Activated T-helper 1 cell treated with anti-CD3 and anti-CD28 coated beads, Interleukin-2, amount 50 U/mL, for 16 hours (primary cell): Measurements from ENCODE around the gene NADK.
"Not testable (repeated sequence)": the region's sequence is repeated elsewhere in the genome, so short reads cannot be mapped to it uniquely, and the experiment has no call there.

Experiments
- DNase-seq, 2 donors: peaks; one replicate each; pipeline ENCODE4 v3.0.0-alpha.2; 2020; ENCODE audit warnings: low read depth in 1 of 2, low spot score in 1 of 2

The NADK gene

DNA sequence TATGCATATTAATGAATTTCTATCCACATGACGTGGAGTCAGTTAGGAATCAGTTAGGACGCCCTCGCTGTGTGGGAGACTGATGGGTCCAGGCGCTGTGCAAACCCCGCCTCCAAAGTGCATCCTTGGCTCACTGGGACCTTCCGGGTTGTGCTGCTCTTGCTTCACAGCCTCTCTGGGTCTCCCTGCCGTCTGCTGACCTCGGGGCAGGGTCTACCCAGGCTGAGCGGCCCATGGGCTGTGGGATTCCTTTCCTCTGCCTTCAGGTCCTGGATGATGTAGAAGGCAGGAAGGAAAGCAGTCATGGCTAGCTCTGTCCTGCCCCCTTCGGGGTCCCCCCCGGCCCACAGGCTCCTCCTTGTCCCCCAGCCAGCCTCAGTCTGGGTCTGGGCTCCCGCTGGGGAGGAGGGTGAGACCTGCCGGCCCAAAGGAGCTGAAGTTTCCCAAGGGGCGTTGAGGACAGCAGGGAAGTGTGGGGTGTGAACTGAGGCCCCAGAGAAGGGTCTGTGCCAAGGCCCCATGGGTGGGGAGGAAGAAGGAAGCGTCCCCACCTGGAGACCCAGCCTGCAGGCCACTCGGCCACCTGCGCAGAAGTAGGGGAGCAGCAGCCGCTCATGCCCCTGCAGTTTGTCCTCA, 29.5 kb downstream of the NADK start:
- no peak for DNase-seq

DNA sequence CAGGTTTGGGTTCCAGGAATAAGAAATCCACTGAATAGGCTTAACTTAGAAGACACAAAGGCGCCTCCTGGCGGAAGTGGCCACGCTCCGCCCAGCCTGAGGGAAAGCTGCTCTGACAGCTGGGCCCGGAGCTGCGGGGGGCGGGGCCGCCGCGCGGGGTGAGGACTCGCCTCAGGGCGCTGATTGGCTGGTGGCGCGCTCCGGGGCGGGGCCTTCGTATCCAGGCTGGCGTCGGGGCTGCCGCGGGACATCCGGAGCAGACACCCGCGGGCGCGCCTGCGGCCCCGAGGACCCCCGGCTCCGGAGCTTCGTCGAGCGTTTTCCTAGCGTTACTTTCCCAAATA, 31.7 kb downstream of the NADK start:
- not testable (repeated sequence) for DNase-seq

DNA sequence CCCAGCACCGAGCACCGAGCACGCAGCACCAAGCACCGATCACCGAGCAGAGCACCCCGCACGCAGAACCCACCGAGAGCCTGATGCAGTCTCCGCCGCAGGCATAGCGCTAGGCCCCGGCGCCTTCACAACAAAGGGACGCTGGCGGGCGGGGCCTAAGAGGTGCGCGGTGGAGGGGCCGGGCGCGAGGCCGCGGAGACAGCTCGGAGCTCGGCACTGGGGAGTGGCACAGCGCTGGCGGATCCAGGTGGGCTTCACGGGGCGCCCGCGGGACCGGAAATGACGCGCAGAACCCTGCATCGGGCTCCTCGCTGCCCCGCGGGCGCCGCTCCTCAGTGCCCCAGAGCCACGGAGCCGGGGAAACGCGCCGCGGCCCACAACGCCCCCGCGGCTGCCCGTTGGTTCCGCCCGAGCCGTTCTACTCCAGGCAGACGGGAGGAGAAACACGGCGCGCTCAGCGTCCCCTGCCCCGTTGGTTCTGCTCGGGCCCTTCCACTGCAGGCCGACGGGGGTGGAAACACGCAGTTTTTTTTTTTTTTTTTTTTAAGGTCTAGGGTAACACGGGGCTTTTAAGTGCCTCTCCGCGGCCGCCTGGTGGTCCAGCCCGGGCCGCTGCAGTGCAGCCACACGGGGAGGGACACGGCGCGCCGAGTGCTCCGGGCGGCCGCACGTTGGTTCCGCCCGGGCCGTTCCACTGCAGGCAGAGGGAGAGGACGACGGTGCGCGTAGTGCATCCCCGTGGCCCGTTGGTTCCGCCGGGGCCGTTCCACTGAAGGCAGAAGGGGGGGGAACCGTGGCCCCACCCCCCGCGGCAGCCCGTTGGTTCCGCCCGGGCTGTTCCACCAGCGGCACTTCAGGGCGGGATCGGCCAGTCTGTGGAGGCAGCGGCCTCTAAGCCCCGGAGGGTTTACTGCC, 32.4 kb downstream of the NADK start:
- DNase-seq = peak; percentile 71 to 93

DNA sequence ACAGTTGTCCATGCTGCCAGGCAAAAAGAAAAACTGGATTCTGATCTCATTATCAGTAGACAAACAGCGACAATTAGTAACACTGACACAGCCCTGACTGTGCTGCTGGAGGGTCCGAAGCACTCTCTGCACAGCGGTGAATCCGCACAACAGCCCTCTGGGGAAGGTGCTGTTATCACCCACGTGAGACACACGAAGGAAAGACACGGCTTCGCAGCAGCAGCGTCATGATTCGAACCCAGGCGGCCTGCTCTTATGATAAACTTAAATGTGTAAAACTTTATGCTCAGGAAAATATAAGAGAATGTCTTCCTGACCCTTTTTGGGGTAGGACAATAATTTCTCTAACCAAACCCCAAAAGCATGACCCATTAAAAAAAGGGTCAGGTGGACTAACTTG, 35.7 kb downstream of the NADK start:
- not testable (repeated sequence) for DNase-seq

DNA sequence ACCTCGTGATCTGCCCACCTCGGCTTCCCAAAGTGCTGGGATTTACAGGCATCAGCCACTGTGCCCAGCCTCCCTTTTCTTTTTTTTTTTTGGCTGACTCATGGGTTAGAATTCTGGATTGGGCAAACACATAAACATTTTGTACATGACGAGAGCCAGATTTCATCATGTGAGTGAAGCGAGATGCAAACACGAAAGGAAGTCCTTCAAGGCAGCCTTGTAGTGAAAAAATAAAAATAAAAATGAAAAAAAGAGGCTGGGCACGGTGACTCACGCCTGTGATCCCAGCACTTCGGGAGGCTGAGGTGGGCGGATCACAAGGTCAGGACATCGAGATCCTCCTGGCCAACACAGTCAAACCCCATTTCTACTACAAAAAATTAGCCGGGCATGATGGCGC, 37.3 kb downstream of the NADK start:
- DNase-seq = not testable (repeated sequence)

DNA sequence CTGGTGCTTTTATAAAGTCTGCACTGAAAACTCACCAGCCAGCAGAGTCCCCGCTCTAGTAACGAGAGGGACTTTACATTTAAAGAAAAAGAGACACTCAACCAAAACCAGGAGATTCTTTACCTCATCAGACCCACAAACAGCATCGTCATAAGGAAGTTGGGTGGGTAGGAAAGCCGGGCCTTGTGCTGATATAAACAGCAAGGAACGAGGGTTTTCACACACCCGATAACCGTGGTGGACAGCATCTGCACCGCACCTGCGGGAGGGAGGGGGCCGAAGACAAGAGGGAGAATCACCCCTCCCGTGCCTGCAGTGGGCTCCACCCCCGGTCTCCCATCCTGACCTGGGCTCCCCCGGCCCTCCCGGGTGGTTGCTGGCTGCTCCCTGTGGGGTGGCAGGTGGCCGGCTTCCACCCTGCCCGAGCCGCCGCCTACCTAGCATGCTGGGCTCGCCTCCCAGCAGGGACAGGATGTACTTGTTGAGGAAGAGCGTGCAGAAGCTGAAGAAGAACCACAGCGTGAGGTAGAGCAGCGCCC, 39.4 kb downstream of the NADK start:
- not testable (repeated sequence) for DNase-seq

DNA sequence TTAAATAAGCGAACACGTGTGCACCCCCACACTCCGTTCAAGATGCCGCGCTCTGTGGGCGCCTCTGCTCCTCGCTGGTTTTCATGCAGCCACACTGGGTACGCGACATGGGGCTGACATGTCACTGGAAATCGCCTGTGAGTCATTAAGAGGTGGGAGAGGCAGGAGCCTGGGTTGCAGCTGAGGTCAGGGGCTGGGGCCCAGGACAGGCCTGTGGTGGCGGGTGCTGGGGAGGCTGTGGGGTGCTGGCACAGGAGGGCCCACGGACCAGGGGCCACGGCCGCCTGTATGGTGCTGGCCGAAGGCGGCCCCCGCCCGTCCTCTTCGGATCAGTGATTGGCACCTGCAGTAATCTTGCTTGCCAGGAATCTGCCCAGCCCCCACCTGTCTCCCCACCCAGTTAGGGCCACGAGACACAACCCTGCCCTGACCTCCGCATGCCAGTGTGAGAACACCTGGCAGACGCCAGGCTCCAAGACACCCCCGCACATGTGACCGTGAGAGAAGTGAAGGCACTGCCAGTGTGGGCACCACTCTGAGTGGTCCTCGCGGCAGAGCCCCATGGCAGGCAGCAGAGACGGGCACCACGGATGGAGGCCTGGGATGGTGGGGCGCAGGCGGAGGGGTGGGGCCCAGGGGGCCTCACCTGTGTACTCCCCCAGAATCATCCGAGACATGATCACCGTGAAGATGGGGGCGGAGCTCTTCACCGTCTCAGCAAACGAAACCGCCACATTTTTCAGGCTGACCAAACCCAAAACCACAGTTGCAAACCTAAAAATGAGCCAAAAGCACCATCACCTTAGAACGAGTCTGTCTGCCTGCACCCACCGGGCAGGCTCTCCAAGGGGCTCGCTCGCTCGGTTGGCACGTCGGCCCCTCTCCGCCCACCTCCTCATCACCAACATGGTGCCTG, 40.3 kb downstream of the NADK start:
- not testable (repeated sequence) for DNase-seq

DNA sequence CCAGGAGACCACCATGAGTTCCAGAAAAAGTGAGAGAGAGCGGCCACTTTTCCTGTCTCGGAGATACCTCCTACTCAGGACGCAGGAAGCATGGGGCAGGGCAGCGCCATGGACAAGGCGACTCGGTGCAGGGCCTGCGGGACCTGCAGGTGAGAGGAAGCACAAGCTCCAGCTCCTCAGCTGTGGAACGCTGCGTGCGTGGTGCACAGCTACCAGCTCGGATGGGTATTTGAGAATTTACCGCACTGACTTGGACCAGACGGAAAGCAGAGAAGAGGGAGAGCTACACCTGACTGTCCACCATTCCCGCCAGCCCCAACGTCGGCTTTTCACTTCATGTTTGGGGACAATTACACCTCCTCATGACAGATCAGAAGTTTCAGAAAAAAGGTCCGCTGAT, 45.9 kb downstream of the NADK start:
- DNase-seq = no peak

DNA sequence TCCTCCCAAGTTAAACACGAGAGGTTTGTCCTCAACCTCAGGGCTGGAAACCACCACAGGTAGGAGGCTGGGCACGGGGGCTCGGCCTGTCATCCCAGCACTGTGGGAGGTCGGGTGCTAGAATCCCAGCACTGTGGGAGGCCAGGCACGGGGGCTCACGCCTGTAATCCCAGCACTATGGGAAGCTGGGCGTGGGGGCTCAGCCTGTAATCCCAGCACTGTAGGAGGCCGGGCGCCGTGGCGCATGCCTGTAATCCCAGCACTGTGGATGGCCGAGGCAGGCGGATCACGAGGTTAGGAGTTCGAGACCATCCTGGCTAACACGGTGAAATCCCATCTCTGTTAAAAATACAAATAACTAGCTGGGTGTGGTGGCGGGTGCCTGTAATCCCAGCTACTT, 47.4 kb downstream of the NADK start:
- DNase-seq = no peak

DNA sequence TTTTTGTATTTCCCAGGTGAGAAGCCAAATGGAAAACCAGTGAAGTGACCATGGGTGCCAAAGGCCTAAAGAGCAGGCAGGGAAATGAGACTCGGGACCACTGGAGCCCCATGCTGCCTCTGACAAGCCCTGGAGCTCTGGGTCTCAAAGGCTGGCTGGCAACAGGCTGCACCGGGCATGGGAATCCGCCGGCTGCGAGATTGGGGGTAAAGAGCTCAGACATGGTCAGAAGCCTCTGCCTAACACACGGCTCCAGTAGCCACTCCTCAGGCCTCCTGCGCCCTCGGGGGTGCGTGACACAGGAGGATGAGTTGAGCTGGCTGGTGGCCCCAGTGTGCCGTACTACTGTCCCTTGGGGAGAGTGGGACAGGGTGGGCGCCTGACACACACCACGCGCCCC, 48.0 kb downstream of the NADK start:
- not testable (repeated sequence) for DNase-seq

DNA sequence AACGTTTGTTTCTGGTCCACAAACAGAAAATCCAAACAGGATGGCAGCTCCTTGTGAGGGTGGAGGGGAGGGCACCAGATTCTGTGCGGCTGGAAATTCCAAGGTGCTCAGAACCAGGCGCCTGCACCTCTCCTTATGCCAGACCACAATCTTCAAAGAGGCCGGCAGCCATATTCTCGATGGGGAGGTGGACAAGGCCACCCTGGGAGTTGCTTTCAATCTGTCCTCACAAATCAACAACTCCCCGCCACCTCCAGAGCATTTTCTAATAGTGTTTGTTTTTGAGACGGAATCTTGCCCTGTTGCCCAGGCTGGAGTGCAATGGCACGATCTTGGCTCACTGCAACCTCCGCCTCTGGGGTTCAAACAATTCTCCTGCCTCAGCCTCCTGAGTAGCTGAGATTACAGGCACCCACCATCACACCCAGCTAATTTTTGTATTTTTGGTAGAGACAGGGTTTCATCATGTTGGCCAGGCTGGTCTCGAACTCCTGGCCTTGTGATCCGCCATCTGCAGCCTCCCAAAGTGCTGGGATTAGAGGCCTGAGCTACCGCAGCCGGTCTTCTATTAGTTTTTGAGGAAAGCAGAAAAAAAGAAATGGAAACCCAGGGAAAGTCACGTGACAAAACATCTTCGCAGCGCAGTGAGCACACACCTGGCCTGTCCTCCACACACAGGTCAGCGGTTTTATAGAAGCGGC, 49.0 kb downstream of the NADK start:
- DNase-seq = not testable (repeated sequence)

DNA sequence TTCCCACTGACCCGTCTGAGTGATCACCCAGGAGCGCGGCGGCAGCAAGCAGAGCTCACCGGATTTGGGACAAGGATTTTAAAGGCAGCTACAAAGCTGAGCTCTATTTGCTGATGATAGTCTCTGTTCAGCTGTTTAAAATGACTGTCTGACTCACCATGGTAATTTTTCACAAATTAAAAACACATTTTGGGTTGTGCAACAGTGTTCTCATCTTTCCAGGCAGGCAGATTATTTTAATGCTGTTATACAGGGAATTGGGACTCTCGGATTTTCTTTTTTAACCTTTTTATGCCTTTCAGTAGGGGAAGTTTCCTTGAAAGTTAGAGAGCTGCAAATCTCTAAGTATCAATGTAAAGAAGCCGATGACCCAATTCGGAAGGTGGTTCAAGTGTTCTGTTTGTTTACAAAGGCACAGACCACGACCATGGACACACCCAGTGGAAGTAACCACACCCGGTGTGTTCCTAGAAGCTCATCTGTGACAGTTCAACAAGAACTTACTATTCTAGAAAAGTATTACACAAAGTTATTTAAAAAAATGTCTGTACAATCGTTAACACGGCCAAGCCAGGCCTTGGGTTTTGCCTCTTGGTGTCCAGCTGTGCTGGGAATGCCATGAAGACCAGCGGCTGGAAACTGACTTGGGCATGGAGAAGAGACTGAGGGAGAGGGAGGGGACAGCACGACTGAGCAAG, 49.8 kb downstream of the NADK start:
- not testable (repeated sequence) for DNase-seq

DNA sequence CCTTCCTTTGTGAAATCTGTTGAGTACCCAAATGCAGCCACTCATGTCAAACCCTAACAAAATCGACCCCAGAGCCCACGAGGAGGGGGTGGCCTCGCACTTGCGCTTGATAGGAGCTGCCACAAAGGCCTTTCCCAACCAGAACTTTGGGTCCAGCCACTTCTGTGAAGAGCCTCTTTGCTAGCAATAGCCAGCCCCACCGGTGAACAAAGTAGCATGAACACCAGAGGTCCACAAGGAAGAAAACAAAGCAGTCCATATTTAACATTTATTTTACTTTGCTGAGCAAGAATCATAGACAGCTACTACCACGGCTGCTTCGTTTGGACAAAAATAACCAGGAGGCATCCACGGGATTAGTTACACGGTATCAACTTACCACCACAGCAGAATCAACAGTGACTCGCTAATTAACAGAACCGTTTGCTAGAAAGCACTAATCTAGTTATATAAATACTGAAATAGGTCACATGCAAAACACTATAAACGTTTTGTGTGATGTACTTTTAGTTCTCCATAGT, 51.1 kb downstream of the NADK start:
- not testable (repeated sequence) for DNase-seq

DNA sequence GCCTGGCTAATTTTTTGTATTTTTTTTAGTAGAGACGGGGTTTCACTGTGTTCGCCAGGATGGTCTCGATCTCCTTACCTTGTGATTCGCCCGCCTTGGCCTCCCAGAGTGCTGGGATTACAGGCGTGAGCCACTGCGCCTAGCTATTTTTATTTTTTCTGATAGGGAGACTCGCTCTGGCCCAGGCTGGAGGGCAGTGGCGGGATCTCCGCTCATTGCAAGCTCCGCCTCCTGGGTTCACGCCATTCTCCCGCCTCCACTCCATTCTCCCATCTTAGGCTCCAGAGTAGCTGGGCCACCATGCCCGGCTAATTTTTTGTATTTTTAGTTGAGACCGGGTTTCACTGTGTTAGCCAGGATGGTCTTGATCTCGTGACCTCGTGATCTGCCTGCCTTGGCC, 52.2 kb downstream of the NADK start:
- DNase-seq = not testable (repeated sequence)

DNA sequence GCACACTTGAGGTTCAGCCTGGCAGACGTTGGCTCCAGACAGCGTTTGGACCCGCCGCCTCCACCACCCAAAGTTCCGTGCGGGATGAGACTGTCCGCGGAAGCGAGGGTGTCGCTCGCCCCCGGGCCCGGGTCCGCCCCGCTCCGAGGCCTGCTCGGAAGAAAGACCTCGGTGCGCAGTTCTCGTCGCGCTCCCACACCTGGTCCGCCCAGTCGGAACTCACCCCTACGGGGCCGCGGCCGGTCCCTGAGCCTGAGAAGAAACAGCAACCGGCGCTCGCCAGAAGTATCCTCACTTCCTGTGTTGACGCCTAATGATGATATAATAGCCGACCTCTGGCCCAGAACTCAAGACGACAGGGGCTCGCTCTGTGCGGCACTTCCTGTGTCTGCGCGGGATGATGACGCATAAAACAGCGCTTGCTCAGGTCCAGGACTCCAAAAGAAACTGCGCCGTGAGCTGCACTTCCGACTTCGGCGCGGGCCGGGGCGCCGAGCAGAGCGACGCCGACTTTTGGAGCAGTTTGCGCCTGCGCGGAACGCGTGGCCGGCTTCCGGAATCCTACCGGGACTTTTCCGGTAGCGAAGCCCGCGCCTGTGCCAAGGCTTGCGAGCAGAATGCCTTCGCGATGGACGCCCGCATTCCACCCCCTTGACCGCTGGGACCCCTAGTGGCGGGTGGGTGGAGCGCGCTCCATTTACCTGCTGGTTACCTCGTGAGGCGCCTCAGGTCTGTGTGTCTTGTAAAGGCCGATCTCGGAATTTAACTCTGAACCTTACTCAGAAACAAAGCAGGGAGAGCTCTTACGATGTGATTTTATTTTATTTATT, 54.0 kb downstream of the NADK start, which contains the start of gene CDK11A:
Gene CDK11A (minus strand): TSS at position 323 of the 830 bp plus-strand sequence. CDS start 1,539 bp downstream, outside the sequence.
- peak; percentile 86 to 98 for DNase-seq

DNA sequence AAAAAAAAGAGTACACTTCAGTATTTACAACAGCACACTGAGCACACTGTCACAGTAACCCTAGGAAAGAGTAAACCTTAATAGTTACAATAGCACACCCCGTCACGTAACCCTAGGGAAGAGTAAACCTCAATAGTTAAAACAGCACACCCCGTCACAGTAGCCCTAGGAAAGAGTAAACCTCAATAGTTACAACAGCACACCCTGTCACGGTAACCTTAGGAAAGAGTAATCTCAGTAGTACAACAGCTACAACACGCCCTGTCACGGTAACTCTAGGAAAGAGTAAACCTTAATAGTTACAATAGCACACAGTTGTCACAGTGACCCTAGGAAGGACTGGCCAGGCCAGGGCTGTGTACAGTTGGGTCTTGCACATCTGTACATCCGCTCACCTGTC, 57.1 kb downstream of the NADK start:
- DNase-seq = no peak

DNA sequence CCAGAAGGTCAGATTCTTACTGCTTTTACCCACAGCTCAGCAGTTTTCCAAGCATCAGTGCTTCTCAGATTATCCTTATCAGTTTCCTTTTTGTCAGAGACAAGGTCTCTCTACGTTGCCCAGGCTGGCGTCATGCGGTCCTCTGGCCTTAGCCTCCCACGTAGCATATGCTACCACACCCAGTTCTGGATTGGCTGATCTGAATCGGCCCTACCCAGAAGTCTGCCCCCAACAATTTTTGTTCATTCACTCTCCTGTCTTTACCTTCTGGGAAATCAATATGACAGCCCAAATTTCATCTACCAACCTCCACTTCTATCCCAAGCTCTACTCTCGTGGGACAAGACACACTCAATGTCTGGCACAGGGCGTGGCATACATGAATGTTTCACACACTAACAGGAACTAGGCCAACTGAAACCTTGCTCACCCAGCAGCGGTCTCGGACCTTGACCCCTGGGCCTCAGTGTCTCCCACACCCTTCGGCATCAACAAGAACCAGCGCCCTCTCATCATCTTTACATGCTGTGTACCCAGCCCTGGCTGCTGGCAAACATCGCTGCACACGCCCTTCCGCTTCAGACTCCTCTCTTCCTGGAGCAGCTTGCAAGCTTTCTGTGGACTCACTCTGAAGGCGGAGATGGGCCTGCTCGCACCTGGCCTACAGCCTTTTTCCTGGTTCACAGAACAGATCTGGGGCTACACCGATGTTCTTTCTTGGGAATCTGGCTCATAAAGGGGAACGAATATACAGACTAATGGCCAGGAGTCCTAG, 63.0 kb downstream of the NADK start:
- DNase-seq = not testable (repeated sequence)

DNA sequence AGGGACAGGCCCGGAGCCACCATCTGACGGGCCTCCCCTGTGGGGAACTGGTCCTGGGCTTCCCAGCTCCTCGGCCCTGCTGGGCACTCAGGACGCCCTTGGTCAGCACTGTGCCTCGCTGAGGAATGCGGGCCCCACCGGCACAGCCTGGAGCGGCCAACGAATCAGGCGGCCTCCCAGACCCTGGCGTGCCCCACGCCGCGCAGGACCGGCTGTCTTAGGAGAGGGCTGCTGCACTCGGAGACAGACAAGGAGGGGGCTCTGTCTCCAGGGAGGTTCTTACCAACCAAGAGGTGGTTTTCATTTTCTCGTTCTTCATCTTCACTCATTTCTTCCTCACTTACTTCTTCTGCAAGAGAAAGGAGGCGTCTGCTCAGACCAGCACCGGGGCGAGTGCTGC, 70.4 kb downstream of the NADK start:
- DNase-seq = not testable (repeated sequence)
